ENCODE data around the gene SATL1. TPM values are rescaled to one million over a fixed set of nuclear protein-coding genes. Genes with fewer than 3 reads are reported as not detected.

Gene SATL1
- total and polyA plus RNA-seq, 2 donors from 2014 or later: 0.22 TPM; not detected in 1

DNA sequence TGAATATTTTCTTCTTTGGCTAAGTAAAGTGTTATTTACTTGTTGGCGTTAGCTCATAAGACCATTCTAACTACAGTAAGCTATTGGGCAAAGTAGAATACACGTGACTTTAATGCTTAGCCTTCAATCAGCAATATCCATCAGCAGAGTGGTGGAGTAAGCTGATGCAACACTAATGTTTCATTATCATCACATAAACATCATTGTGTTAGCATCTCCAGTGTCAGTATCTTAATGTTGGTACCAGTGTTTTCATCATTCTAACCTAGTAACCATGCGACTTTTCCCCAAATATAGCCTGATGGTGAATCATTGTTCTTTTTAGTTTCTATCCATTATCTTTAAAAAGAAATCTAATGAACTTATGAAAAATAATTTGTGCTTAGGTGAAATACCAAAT lies 191.4 kb downstream of the SATL1 start:
- Histone ChIP-seq H3K27me3 (ENCODE audit: control insufficient read depth, insufficient read depth, low read length) (no peaks in the 10 kb centered on the region), H3K4me1 (ENCODE audit: control insufficient read depth in 2 of 3, insufficient read depth in 2 of 3, low read depth in 1 of 3, low read length in 3 of 3) (no peaks in the 10 kb centered on the region), H3K27ac (ENCODE audit: low read depth in 2 of 2, low read length in 2 of 2) (no peak overlapping the region), H3K9me3 (ENCODE audit: control insufficient read depth in 2 of 3, insufficient read depth in 1 of 3, low read length in 3 of 3) (no peaks in the 10 kb centered on the region), H3K36me3 (ENCODE audit: control insufficient read depth in 2 of 3, insufficient read depth in 3 of 3, low read length in 3 of 3) (no peaks in the 10 kb centered on the region), H3K4me3 (ENCODE audit: low read length in 3 of 3) (no peak overlapping the region), H3K9ac (ENCODE audit: low read length in 3 of 3) (no peak overlapping the region)
- DNase-seq (no peak), FAIRE-seq (no peak)
- intact Hi-C loops (cut with DNase I): no loop called here
- TF ChIP-seq, protein P1, sequence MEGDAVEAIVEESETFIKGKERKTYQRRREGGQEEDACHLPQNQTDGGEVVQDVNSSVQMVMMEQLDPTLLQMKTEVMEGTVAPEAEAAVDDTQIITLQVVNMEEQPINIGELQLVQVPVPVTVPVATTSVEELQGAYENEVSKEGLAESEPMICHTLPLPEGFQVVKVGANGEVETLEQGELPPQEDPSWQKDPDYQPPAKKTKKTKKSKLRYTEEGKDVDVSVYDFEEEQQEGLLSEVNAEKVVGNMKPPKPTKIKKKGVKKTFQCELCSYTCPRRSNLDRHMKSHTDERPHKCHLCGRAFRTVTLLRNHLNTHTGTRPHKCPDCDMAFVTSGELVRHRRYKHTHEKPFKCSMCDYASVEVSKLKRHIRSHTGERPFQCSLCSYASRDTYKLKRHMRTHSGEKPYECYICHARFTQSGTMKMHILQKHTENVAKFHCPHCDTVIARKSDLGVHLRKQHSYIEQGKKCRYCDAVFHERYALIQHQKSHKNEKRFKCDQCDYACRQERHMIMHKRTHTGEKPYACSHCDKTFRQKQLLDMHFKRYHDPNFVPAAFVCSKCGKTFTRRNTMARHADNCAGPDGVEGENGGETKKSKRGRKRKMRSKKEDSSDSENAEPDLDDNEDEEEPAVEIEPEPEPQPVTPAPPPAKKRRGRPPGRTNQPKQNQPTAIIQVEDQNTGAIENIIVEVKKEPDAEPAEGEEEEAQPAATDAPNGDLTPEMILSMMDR (IDR thresholded peaks at IDR 0.05; ENCODE audit: borderline replicate concordance, extremely low read depth, insufficient read depth): no peak

DNA sequence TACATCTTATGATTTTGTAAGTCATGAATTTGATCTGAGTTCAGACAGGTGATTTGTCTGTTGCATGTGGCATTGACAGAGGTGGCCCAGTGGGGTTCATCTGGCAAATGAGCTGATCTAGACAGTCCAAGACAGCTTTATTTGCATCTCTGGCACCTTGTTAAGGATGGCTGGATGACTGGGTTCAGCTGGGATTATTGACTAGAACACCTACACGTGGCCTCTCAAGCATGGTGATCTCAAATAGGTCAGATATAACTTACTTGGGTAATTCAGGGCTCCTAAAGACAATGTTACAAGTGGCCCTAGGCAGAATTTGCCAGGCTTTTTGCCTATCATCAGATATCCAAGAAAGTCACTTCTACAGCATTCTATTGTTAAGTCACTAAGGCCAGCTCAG lies 192.0 kb downstream of the SATL1 start:
- intact Hi-C loops (cut with DNase I): no loop called here
- FAIRE-seq (no peak), DNase-seq (no peak)
- no peak overlapping the region for H3K9ac ChIP-seq (ENCODE audit: low read length in 3 of 3)
- no peak overlapping the region for H3K4me3 ChIP-seq (ENCODE audit: low read length in 3 of 3)
- TF ChIP-seq, protein P1 (IDR thresholded peaks at IDR 0.05; ENCODE audit: borderline replicate concordance, extremely low read depth, insufficient read depth): no peak
- no peak overlapping the region for H3K27ac ChIP-seq (ENCODE audit: low read depth in 2 of 2, low read length in 2 of 2)
- H3K9me3 ChIP-seq (ENCODE audit: control insufficient read depth in 2 of 3, insufficient read depth in 1 of 3, low read length in 3 of 3): no peaks in the 10 kb centered on the region
- no peaks in the 10 kb centered on the region for H3K27me3 ChIP-seq (ENCODE audit: control insufficient read depth, insufficient read depth, low read length)
- no peaks in the 10 kb centered on the region for H3K4me1 ChIP-seq (ENCODE audit: control insufficient read depth in 2 of 3, insufficient read depth in 2 of 3, low read depth in 1 of 3, low read length in 3 of 3)
- no peaks in the 10 kb centered on the region for H3K36me3 ChIP-seq (ENCODE audit: control insufficient read depth in 2 of 3, insufficient read depth in 3 of 3, low read length in 3 of 3)

Other genes with a start within 250 kb of the SATL1 start
- 26.5 TPM for gene APOOL, start 239.9 kb downstream of the SATL1 start, total RNA-seq
- gene APOOL, start 239.9 kb downstream of the SATL1 start, polyA plus RNA-seq (ENCODE audit: insufficient read depth, low read depth, low replicate concordance): 7.2 TPM
- 4.7 TPM for gene ZNF711, start 212 bp upstream of the SATL1 start, total RNA-seq
- 2.6 TPM for gene ZNF711, start 212 bp upstream of the SATL1 start, polyA plus RNA-seq (ENCODE audit: insufficient read depth, low read depth, low replicate concordance)
- 13.1 TPM for gene POF1B, start 135.9 kb upstream of the SATL1 start, total RNA-seq
- 0.62 TPM for gene POF1B, start 135.9 kb upstream of the SATL1 start, polyA plus RNA-seq (ENCODE audit: insufficient read depth, low read depth, low replicate concordance)